T-helper 1 cell treated with Interleukin-12 subunit alpha and Interleukin-12 subunit beta and Interleukin-4 antibody, amounts not matched to agents 30 ng/mL and 1 ng/mL, for 36 hours (primary cell): ENCODE results near the gene SLC22A17. TPM values are rescaled to one million over a fixed set of nuclear protein-coding genes. Genes with fewer than 3 reads are reported as not detected.

Experiments
- intact Hi-C: fragments of 100-400 bp; cut with micrococcal nuclease; formaldehyde crosslinking; loops from one replicate; pipeline ENCODE4 v1.15.1; 2024
- total RNA-seq: library from RNA; stranded (reverse); gene quantifications from 2 replicates; pipeline ENCODE4 v1.2.3, GENCODE V29; 2022

The SLC22A17 gene
- total RNA-seq, 1 donor from 2014 or later = 3.6 TPM

DNA sequence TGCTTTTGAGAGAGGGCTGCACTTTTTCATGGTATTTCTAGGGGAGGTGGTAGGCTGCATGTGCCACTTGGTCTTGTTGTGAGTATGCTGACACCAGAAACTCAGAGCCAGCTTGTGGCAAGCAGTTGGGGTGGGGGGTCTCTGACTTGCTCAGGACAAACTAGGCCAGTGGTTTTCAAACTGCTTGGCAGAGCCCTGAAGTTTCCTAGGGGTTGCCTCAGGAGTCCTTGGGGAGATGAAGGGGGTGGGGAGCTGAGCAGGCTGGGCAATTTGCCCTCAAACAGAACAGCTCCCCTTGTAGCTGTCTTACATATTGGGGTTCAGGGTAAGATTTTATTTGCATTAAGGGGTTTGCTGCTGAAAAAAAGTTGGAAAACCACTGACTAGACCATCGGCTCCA is 42.1 kb downstream of the SLC22A17 start:
- intact Hi-C loops = no loop called here

DNA sequence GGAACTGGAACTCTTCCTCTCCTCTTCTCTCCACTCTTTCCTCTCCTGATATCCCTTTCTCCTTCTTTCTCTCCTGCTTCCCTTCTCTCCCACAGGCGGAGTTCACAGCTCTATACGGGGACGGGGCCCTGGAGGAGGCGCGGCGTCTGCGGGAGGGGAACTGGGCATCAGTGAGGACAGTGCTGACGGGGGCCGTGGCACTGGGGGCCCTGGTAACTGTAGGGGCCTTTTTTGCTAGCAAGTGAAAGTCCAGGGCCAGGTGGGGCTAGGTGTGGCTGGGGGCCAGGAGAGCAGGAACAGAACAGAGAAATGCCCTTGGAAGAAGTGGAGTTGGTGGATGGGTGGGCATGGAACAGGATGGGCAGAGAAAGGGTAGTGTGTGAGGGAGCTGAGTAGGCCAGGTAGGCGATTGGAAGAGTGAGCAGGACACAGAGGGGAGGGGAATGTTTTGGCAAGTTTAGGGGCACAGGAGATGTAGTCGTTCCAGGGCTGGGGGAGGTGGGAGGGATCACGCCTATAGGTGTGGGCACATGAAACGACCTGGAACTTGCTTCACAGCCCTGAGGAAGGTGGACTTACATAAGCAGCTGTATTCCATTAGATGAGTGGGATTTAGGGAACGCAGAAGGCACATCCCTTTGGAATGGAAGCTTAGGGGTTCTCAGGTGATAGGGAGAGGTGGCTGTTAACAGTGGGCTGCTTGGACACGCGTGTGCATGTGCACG is 43.8 kb downstream of the SLC22A17 start:
- intact Hi-C loops = loop anchor here (10.0 kb wide), 2 partner anchors 754 to 836 kb away; partner anchors contain the start of genes EMC9, PSME2 and RNF31

DNA sequence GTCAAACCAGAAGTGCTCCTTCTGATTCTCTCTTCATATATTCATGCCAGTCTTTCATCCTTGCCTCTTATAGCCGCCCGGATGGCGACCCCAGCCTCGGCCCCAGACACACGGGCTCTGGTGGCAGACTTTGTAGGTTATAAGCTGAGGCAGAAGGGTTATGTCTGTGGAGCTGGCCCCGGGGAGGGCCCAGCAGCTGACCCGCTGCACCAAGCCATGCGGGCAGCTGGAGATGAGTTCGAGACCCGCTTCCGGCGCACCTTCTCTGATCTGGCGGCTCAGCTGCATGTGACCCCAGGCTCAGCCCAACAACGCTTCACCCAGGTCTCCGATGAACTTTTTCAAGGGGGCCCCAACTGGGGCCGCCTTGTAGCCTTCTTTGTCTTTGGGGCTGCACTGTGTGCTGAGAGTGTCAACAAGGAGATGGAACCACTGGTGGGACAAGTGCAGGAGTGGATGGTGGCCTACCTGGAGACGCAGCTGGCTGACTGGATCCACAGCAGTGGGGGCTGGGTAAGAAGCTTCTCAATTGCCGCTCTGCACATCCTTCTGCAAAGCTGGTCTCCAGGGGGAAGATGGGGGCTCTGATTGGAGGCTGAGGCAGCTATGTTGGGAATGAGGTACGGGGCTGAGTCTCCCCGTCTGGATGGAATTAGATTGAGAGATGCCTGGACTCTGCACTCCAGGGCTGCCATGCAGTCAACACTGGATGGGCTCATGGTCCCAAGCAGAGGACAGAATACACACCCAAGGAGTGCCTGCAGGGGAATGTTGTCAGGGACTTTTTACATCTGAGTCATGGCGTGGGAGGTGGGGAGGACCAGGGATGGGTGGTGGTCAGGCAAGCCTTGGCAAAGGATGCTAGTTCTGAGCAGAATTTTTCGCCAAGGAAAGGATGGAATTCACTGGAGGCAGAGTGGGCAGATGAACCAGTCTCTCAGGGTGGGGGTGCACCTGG is 44.7 kb downstream of the SLC22A17 start:
- intact Hi-C loops = loop anchor here (10.0 kb wide), 2 partner anchors 753 to 837 kb away; partner anchors contain the start of genes EMC9, PSME2 and RNF31

DNA sequence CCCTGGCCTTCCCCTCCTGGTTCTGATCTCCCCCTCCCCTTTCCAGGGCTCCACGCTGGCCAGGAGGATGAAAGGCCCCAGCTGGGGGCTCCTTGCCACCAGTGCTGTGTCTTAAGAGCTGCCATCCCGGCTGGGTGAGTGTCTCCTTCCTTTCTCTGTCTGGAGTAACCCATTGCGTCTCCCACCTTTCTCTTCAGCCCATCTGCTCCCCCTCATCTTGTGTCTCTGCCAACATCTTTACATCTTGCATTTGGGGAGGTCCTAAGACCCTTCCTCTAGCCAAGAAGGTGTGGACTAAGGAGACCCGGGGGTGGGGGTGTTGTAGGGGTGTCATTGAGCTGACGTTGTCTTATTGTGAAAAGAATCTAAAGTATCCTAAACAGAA is 45.5 kb downstream of the SLC22A17 start:
- intact Hi-C loops = loop anchor here (10.0 kb wide), 2 partner anchors 752 to 838 kb away; partner anchors contain the start of genes EMC9, PSME2 and RNF31

DNA sequence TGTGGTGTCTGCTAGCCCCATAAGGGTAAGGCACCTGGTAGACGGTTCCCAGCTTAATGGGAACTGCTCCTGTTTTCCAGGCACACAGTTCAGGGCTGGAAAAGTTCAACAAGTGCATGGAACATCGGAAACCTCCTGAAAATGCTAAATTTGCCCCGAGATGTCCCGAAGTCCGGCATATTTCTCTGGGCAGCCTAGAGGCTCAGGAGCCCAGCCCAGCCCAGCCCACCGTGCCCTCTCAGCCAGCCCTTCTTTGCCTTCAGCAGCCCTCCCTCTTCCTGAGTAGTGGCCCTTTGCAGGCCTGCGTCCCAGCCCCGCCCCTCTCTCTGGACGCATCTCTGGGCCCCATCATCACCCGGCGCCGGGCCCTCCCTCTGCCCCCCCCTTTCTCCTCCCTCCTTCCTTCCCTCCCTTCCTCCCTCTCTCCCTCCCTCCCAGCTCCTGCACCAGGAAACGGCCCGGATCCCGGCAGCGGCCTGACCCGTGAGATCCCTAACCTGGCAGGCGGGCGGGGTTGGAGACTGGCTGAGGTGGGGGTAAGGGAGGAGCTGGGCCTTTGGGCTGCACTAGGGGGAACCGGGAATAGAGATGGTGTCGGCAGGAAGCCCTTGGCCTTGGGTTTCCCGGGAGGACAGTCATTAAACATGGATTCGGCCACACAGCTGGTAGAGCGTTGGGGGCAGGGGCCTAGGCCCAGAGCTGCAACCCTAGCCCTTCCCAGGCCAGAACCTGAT is 46.1 kb downstream of the SLC22A17 start, which contains the start of gene BCL2L2:
TSS of gene BCL2L2 (plus strand) at position 422 of the 734 bp plus-strand sequence. CDS start 935 bp downstream, outside the sequence.
- intact Hi-C loops = loop anchor here (10.0 kb wide), 2 partner anchors 752 to 838 kb away; partner anchors contain the start of genes EMC9, PSME2 and RNF31

DNA sequence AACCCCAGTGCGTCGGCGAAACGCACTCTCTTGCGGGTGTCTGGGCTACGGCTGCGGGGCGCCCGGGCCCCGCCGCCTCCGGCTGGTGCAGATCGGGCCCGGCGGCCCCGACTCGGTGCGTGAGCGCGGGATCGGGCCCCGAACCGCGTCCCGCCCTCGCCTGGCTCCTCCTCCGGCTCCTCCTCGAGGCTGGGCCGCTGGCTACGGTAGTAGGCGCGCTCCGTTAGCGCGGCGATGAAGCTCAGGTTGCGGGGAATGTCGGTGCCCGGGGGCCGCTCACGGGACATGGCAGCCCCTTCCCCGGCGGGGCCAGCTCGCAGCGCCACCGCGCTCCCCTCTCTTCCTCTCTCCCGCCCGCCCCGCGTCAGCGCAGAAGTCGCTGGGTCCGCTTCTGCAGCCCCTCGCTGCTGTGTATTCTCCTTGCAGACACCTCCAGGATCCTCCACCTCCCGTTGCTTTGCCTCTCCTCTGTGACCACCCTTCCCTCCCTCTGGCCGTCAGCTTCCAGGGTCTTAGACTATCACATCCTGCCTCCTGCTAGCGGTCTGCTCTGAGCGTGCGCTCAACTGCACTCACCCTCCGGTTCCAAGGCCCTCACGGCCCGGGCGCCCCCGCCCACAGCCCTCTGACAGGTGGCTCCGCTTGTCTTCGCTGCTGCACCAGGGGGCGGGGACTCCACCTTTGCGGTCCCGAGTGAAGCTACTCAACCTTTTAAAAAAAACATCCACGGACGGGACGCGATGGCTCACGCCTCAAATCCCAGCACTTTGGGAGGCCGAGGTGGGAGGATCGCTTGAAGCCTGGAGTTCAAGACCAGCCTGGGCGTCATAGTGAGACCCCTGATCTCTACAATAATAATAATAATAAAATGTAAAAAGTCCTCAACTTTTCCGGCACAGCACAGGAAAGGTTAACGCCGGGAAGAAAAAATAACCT is 50.1 kb downstream of the SLC22A17 start, which contains the start of gene PPP1R3E:
TSS of gene PPP1R3E (minus strand) at position 570 of the 936 bp plus-strand sequence. CDS start at position 287, 283 bp downstream.
- intact Hi-C loops = loop anchor here (1.0 to 10.0 kb wide), 5 partner anchors 473 to 1920 kb away; partner anchors contain the start of genes EMC9, METTL3, MRPL52 and PSME2

DNA sequence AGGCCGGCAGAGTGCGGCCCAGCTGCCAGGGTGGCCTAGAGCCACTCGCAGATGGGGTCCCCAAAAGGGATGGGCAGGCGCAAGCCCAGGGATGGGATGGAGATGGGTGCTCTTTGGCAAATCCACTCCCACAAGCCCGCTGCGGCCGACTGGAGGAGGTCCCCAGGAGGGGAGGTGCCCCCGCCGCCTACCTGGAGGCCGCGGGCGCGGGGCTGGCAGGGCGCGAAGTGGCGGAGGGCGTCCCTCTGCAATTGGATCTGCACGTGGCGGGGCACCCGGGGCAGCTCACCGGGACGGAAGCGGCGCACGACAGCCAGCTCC is 50.8 kb downstream of the SLC22A17 start:
- intact Hi-C loops = loop anchor here (1.0 to 10.0 kb wide), 18 partner anchors 16 to 1920 kb away; partner anchors contain the start of genes ACIN1, C14orf119, C14orf93 and EMC9

DNA sequence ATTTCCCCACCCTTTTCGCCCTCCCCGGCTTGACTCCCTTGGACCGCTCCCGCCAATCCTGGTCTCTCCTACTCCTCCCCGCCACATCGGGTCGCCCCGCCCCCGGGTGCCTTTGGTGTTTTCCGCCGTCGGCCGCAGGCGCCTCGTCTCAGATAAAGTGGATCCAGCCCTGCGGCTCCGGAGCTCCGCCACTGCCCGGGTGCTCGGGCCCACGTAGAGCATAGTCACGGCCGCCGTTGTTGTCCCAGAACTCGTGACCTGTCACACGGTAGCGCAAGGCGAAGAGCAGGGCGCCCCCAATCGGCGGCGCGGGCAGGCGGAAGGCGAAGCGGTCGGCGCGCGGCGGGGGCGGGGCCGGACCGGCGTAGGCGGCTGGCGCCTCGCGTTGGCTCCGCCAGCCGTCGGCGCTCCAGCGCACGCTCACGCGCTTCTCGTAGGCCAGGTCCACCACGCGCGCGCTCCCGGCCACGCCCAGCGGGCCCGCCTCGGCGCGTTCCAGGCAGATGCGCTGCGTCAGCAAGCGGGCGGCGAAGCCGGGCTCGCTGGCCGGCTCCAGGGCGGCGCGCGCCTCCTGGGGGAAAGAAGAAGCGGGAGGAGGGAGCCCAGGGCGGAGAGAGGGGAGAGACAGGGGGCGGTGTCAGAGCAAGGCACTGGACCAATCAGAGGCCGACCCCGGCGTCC is 51.3 kb downstream of the SLC22A17 start:
- intact Hi-C loops = loop anchor here (1.0 to 10.0 kb wide), 17 partner anchors 15 to 1919 kb away; partner anchors contain the start of genes ACIN1, C14orf119, C14orf93 and EMC9

DNA sequence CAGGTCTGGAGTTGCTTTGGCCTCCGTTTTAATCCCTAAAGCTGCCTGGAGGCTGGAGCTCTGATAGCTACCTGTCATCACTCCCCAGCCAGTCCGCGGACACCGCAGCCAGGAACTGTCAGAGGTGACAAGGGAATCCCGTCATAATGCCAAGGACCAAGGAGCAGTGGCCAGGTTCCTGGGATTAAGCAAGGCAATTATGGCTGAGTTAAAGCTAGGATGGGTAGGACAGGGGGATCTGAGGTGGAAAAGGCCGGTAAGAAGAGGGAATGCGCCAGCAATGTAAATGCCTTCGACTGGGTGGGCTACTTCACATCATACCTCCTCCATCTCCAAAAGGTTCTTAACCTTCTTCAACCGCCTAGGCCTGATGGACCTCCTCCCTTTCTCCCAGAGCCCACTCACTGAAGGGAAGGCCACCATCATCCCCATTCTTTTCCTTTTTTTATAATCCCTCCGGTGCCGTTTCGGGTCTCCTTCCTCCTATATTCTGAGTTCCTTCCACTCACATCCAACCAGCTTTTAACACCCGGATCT is 51.9 kb downstream of the SLC22A17 start:
- intact Hi-C loops = loop anchor here (1.0 to 10.0 kb wide), 17 partner anchors 14 to 1918 kb away; partner anchors contain the start of genes ACIN1, C14orf119, C14orf93 and EMC9

DNA sequence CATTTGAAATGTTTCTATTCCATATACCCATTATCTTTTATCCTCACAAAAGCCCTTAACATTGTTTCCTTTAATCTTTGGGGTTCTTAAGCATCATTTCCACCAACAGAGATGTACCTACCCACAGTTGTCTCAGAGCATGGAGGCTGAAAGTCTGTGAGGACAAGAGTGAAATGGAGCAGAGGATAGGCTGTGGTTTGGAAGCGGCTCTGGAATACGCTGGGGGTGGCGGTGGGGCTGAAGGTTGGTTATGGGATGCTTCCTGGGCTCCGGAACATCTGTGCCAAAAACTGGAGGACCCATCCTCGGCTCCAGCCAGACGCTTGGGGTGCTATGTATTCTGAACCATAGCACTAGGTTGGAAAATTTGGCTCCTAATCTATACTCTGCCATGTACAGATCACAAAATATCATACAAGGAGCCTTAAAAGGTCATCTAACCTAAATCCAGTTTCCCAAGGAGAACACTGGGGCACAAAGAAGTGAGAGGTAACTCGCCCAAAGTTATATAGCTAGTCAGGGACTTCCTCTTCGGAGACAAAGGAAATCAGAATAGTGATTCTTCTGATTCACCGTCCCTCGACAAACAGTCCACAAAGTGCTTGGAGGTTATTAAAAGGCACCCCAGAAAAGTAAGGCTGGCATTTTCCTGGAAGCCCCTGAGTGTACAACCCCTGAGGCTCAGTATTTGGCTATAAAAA is 52.6 kb downstream of the SLC22A17 start:
- intact Hi-C loops = loop anchor here (1.0 to 10.0 kb wide), 9 partner anchors 35 to 1918 kb away; partner anchors contain the start of genes EMC9, METTL3, PRMT5 and PSME2

DNA sequence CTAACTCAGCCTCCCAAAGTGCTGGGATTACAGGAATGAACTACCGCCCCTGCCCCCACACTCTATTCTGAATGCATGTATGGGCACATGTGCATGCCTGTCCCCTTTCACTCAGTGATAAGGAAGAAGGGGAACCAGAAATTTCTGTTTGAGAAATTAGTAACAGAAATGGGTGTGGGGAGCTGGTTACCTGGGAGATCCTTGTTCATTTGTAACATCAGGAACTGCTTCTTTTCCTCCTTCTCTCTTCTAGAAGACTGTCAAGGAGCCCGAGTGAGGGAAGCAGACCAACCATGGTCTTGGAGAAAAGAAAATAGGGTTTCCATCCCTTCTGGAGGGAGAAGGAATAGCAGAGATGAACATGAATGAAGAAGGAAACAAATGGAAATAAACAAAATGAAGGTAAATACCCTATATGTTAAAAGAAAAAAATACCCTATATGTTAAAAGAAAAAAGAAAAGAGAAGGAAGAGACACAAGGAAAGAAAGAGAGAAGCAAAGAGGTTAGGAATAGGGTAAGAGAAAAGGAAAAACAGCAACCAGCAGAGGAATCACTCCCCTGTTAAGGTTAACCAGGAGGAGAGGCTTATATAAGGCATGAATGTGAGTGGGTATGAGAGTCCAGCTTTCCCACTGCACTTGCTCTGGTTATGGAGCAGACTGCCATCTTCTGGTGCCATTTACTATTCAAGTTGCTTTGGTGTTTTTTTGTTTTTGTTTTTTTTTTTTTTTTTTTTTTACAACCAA is 53.3 kb downstream of the SLC22A17 start:
- intact Hi-C loops = loop anchor here (1.0 kb wide), 1 partner anchor 34 kb away; no protein-coding TSS in a partner anchor

DNA sequence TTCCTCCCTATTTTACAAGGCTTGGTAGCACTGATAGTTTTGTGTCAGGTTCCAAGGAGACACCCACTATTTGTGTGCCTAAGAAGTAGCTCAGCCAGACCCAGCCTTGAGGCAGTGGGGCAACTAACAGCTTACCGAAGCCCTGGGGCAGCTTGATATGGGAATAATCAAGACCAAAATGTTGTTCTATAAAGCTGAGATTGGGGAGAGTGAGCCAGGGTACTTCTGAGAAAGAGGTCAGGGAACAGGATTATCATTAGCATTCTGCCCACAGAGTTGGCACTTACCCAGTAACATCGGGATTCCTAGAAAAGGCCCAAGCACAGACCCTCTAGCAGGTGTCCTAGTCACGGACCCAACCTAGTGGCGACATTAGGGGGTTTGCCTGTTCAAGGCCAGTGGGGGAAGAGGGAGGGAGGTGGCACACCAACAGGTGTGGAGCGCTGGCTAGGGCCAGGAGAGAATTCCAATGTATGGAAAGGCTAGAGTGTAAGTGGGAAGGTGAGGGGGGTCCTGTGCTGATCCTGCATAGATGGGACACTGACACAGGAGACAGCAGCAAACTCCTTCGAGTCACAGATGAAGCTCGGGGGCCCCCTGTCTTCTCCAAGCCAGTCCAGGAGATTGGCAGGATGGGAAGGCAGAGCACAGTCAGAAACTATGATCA is 54.9 kb downstream of the SLC22A17 start:
- intact Hi-C loops = no loop called here

DNA sequence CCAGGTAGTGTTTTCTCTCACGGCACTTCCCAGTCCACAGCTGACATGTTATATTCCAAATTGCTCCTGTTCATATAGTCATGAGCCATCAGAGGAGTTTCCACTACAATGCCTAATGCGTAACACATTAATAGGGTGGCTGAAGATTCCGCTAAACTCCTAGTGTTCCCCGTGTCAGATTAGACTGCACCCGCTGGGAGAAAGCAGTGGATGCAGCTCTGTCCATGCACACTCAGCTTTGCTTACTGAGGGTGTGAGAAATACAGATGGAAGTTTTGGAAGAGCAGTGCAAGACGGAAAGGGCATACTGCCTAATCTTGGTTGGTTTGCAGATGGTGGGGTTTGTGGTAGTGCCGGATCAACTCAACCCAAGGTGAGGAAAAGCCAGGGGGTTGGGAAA is 55.6 kb downstream of the SLC22A17 start:
- intact Hi-C loops = no loop called here
